Measurements from ENCODE around the gene KIAA1328.

- TF ChIP-seq CTCF (IDR thresholded peaks at IDR 0.05) = no peak
- no peak for TF ChIP-seq POLR2A (IDR thresholded peaks at IDR 0.05)
These were observed 402.3 kb downstream of the KIAA1328 start for GRCh38 chr18:37231251-37231650.

Data from esophagus squamous epithelium (tissue), 4 donors.